GM12872 (cell line): ENCODE measurements around the gene CD300H.

ENCODE experiments used
- TF ChIP-seq, protein P1 (sequence below): IDR thresholded peaks from 3 replicates; pipeline ENCODE4 v1.5.1; 2011; ENCODE audit warnings: low read depth, mild to moderate bottlenecking, low read length, moderate library complexity; ENCODE audit not compliant: insufficient read depth

CD300H gene

DNA sequence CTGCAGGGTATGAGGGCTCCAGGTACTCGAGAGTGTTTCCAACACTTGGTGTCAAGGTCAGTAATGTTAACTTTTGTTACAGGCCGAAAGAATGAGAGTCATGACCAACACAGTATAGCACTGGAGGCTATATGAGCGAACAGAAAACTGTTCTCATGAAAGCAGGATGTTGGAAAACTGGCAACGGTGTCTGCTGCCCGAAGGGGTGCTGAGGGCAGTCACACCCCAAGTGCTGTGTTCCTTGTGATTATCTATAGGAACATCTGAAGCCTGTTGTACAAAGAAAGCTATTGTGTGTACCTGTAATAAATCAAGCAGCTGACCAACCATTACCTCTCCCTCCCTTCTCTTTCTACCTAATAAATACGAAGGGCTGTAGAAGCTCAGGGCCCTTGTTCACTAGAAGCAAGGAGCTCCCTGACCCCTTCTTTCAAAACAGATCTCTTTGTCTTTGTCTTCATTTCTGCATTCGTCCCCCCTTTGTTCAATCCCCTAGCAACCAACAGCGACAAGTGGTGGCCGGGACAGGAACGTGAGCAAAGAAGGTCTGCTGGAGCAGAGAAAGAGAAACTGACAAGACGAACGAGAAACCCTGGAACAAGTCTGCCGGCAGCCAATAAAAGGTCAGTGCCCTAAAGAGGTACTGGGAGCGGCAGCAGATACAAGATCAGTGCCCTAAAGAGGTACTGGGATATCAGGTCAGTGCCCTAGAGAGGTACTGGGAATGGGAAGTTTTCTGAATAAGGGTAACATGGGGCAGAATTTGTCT, 17.2 kb upstream of the CD300H start:
- TF ChIP-seq, protein P1, sequence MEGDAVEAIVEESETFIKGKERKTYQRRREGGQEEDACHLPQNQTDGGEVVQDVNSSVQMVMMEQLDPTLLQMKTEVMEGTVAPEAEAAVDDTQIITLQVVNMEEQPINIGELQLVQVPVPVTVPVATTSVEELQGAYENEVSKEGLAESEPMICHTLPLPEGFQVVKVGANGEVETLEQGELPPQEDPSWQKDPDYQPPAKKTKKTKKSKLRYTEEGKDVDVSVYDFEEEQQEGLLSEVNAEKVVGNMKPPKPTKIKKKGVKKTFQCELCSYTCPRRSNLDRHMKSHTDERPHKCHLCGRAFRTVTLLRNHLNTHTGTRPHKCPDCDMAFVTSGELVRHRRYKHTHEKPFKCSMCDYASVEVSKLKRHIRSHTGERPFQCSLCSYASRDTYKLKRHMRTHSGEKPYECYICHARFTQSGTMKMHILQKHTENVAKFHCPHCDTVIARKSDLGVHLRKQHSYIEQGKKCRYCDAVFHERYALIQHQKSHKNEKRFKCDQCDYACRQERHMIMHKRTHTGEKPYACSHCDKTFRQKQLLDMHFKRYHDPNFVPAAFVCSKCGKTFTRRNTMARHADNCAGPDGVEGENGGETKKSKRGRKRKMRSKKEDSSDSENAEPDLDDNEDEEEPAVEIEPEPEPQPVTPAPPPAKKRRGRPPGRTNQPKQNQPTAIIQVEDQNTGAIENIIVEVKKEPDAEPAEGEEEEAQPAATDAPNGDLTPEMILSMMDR: no peak

DNA sequence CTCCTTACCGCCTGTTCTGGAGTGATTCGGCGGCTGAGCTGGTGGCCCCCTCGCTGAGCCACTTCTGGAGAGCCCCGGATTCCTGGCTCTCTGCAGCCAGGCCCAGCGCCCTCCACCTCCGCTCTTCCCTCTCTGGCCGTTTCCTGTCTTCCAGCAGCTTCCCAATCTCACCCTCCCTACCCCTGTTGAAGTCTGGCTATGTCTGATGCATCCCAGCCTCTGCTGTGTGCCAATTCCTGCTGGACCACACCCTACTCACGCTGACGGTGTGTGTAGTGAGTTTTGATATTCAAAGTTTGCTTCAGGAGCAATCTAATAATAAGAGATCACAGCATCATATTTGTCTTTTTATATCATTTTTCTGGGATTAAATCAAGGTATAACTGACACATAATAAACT, 15.3 kb upstream of the CD300H start:
- TF ChIP-seq, protein P1: no peak

DNA sequence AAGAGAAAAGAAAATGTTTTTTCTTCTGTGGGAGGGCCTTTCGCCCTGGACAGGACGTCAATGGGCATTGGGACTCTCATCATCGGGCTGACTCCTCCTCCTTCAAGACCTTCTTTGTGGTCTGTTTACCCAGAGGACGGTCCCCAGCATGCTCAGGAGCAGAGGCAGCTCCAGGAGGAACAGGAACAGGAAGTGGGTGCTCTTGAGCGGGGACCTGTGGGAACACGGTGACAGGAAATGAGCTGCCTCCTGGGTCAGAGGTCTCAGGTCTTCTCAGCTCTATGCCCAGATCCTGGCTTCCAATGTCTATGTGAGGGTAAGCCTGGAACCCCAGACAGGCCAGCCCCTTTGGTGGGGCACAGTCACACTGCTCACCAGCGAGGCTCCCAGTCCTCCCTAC, 12.6 kb upstream of the CD300H start:
- TF ChIP-seq, protein P1: no peak

DNA sequence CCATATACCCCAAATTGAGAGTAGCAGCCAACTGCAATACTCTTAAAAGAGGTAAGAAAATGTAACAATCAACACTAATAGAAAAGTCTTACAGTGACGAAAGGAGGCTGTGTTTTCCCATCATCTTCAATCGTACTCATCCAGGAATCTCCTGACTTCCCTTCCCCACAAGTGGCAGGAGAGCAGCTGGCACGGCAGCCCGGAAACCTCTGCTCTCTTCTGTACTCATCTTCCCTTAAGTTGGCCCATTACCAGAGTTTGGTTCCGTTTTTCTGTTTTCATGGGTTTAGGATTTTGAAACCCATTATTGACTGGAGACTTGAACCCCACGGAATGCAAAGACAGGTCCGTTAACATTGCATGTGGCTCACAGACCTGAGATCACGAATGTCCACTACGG, 11.7 kb upstream of the CD300H start:
- TF ChIP-seq, protein P1: no peak

DNA sequence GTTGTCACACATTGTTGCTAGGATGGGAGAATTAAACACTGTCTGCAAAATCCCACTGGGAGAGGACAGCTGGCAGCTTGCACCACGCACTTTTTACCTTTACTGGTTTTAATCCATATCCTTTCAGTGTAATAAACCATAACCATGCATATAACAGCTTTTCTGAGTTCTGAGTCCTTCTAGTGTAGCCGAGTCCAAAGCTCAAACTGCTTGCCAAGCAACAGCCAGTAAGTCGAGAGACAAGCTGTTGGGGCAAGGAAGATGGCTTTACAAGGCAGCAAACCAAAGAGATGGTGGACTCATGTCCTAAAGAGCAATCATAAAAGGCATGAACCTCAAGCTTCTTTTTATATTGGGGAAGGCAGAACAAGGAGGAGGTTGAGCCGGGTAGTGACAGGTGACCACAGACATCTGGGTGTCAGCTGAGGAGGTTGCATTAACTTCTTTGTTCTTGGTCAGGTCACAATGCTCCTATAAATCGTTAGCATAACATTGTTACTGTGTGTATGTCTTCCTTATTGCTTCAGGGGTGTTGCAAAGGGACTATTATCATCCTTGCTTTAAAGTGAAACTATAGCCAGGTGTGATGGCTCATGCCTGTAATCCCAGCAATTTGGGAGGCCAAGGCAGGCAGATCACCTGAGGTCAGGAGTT, 7.3 kb upstream of the CD300H start:
- TF ChIP-seq, protein P1: no peak

DNA sequence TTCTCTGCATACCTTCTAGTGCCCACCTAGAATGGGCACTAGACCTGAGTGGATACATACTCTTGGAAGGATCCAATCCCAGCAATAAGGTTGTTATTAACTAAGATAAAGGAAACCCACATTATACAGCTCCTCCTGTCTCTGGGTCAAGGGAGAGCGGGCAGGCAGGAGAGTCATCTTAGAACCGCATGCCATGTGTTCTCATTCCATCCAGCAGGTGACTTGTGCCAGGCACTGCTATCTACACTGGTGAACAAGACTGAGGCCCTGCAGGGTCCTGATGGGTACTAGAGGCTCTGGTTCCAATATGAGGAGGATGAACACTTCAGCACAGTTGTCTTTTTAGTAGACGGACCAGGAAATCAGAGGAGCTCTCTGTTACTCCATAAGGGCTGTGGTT, 5.9 kb upstream of the CD300H start:
- TF ChIP-seq, protein P1: no peak

DNA sequence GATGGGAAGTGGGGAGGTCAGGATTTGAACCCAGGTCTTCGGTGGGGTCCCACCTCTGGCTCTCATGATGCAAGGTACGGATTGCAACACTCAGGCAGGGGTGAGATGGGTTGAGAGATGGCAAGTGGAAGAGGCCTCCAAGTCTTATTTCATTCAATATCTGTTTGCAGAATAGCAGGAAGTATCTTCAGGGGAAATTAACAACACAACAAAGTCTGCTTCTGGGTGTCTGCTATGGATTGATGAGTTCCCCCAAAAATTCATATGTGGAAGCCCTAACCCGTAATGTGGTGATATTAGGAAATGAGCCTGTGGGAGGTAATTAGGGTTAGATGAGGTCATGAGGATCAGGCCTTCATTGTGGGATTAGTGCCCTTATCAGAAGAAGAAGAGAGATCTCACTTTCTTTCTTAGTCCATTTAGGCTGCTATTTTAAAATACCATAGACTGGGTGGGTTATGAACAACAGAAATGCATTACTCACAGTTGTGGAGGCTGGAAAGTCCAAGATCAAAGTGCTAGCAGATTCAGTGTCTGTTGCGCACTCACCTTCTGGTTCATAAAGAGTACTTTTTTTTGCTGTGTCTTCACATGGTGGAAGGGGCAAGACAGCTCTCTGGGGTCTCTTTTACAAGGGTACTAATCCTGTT, 4.4 kb upstream of the CD300H start:
- TF ChIP-seq, protein P1: no peak
